Activated CD4-positive, alpha-beta T cell treated with anti-CD3 and anti-CD28 coated beads for 36 hours (primary cell): ENCODE results near the gene PCSK6. TPM values are rescaled to one million over a fixed set of nuclear protein-coding genes. Genes with fewer than 3 reads are reported as not detected.
"Not testable (repeated sequence)": the region's sequence is repeated elsewhere in the genome, so short reads cannot be mapped to it uniquely, and the experiment has no call there.

ENCODE experiments used
- ATAC-seq: fragments of 200-7000 bp; cut with Tn5 transposase; one replicate; pipeline ENCODE4 v1.10.0; 2021; ENCODE audit warnings: mild to moderate bottlenecking, moderate library complexity
- CTCF ChIA-PET: fragments of 350-600 bp; sonication (Branson Sonifier 250); formaldehyde crosslinking; loops from one replicate; lab custom pipeline; 2021; ENCODE audit warnings: antibody characterized with exemption; lab: Charles Lee
- POLR2A ChIA-PET: fragments of 350-600 bp; sonication (Branson Sonifier 250); formaldehyde crosslinking; loops from one replicate; lab custom pipeline; 2021; ENCODE audit warnings: antibody characterized with exemption, inconsistent platforms; lab: Charles Lee
- DNase-seq: peaks from one replicate; pipeline ENCODE4 v3.0.0-alpha.2; 2020
- H3K27ac Mint-ChIP-seq: one replicate; pipeline ENCODE4 v1.8.0; 2021; ENCODE audit warnings: mixed read lengths
- H3K27me3 Mint-ChIP-seq: one replicate; pipeline ENCODE4 v1.8.0; 2021; ENCODE audit warnings: mixed read lengths
- H3K36me3 Mint-ChIP-seq: one replicate; pipeline ENCODE4 v1.8.0; 2021; ENCODE audit warnings: low read depth, mixed read lengths
- H3K4me1 Mint-ChIP-seq: one replicate; pipeline ENCODE4 v1.8.0; 2021; ENCODE audit warnings: mixed read lengths
- H3K4me3 Mint-ChIP-seq: one replicate; pipeline ENCODE4 v1.8.0; 2021; ENCODE audit warnings: mild to moderate bottlenecking, moderate library complexity, mixed read lengths
- H3K9me3 Mint-ChIP-seq: one replicate; pipeline ENCODE4 v1.8.0; 2021; ENCODE audit warnings: low read depth, mixed read lengths
- intact Hi-C, 2 experiments: fragments of 100-400 bp; cut with DNase I in 1 of 2; cut with micrococcal nuclease in 1 of 2; formaldehyde crosslinking; loops; one replicate each; pipeline versions ENCODE4 v1.14.2 to v1.15.1; 2022 to 2024; cut with DNase I, micrococcal nuclease
- total RNA-seq, 2 experiments: library from RNA; stranded (reverse); gene quantifications; one replicate each; pipeline ENCODE4 v1.2.3, GENCODE V29; 2021

Gene PCSK6
- total RNA-seq, 2 experiments from 2014 or later: 0.75 to 0.95 TPM

GRCh38 chr15:101295607-101296161, 193.8 kb downstream of the PCSK6 start:
- Mint-ChIP-seq H3K4me3 (peak overlapping the region; percentile 79), H3K9me3 (no peaks in the 10 kb centered on the region), H3K4me1 (peaks cover 28% of the 10 kb centered on the region), H3K27ac (peak overlapping the region; percentile 84), H3K36me3 (peaks cover 29% of the 10 kb centered on the region), H3K27me3 (no peaks in the 10 kb centered on the region)
- ChIA-PET CTCF (interaction anchor here (0.6 to 7.6 kb wide), 6 partner anchors 45 to 692 kb away, joined by 3 to 46 read pairs (median 4); partner anchors contain the start of gene TM2D3), POLR2A (interaction anchor here (0.9 to 1.0 kb wide), 2 partner anchors 10 to 17 kb away, joined by 3 to 4 read pairs; no protein-coding TSS in a partner anchor)
- intact Hi-C loops: loop anchor here (1.0 to 10.0 kb wide), 10 partner anchors 18 to 951 kb away; partner anchors contain the start of genes TARS3 (in 2 of the 2), ADAMTS17 (in 1 of the 2), ASB7 (in 1 of the 2) and CHSY1 (in 1 of the 2)
- no peak for DNase-seq
- no peak for ATAC-seq

- POLR2A ChIA-PET: interaction anchor here (0.6 to 1.1 kb wide), 9 partner anchors 9 to 430 kb away, joined by 3 to 6 read pairs (median 4); partner anchors contain the start of gene TM2D3
- ATAC-seq (peak; percentile 84), DNase-seq (peak; percentile 99)
- CTCF ChIA-PET: interaction anchor here (0.7 to 7.6 kb wide), 13 partner anchors 9 to 362 kb away, joined by 3 to 46 read pairs (median 4); no protein-coding TSS in a partner anchor
- Mint-ChIP-seq H3K4me1 (peaks cover 33% of the 10 kb centered on the region), H3K4me3 (peak within 1 kb of the TSS; percentile 79), H3K27ac (peak within 1 kb of the TSS; percentile 94), H3K27me3 (no peaks in the 10 kb centered on the region), H3K9me3 (no peaks in the 10 kb centered on the region), H3K36me3 (peaks cover 35% of the 10 kb centered on the region)
- intact Hi-C loops: loop anchor here (1.0 to 10.0 kb wide), 10 partner anchors 18 to 950 kb away; partner anchors contain the start of genes SELENOS (in 2 of the 2), TARS3 (in 2 of the 2), TM2D3 (in 2 of the 2) and ADAMTS17 (in 1 of the 2)
Measured at GRCh38 chr15:101294731-101295606, 194.5 kb downstream of the PCSK6 start, which contains the start of gene SNRPA1. Gene SNRPA1, minus strand, starts transcription at chr15:101295248. Its CDS starts 70 bp downstream, at chr15:101295178.

GRCh38 chr15:101293122-101293521, 196.4 kb downstream of the PCSK6 start:
- Mint-ChIP-seq H3K27me3 (no peaks in the 10 kb centered on the region), H3K36me3 (peaks cover 49% of the 10 kb centered on the region), H3K4me1 (peaks cover 44% of the 10 kb centered on the region), H3K27ac (peak overlapping the region; percentile 94), H3K9me3 (no peaks in the 10 kb centered on the region), H3K4me3 (peak overlapping the region; percentile 79)
- no peak for DNase-seq
- CTCF ChIA-PET: interaction anchor here (1.2 to 7.6 kb wide), 7 partner anchors 11 to 357 kb away, joined by 3 to 46 read pairs (median 6); no protein-coding TSS in a partner anchor
- POLR2A ChIA-PET: interaction anchor here (0.6 kb wide), 1 partner anchor 131 kb away, joined by 4 read pairs; no protein-coding TSS in a partner anchor
- intact Hi-C loops: loop anchor here (10.0 kb wide), 2 partner anchors 432 to 948 kb away; partner anchors contain the start of genes ADAMTS17 (in 1 of the 2) and TARS3 (in 1 of the 2)
- no peak for ATAC-seq

DNA sequence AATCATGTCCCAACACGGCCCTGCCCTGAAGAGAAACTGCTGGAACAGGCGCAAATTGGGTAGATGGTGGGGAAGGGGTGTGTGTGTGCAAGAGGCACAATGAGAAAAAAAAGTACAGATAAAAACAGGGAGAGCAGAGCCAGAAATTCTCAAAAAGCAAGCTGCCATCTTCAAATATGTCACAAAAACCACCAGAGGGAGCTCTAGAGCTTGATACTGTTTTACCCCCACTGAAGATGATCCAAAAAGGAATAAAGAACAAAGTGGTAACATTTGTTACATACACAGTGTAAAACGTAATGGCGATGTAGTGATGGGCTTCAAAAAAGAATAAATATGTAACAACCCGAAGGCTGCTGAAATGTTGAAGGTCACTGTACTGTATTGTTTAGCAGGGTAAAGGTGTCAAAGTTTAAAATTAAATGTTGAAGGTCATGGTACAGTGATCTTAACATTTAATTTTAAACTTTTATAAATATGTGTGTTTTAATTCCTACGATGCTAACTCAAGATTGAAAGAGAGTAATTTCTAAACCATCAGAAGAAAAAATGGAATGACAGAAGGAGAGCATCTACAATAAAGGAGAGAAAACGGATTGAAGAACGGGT, 200.5 kb downstream of the PCSK6 start:
- ChIA-PET CTCF (interaction anchor here (0.6 to 2.7 kb wide), 13 partner anchors 9 to 464 kb away, joined by 3 to 31 read pairs (median 4); no protein-coding TSS in a partner anchor), POLR2A (interaction anchor here (0.6 to 0.9 kb wide), 2 partner anchors 11 to 103 kb away, joined by 3 to 5 read pairs; no protein-coding TSS in a partner anchor)
- Mint-ChIP-seq H3K27me3 (no peaks in the 10 kb centered on the region), H3K27ac (peak overlapping the region; percentile 43), H3K4me1 (peaks cover 51% of the 10 kb centered on the region), H3K9me3 (no peaks in the 10 kb centered on the region), H3K4me3 (no peak overlapping the region), H3K36me3 (peaks cover 81% of the 10 kb centered on the region)
- intact Hi-C loops: no loop called here
- ATAC-seq (no peak), DNase-seq (no peak)

- not testable (repeated sequence) for ATAC-seq, H3K27ac Mint-ChIP-seq, H3K27me3 Mint-ChIP-seq, H3K9me3 Mint-ChIP-seq, H3K4me3 Mint-ChIP-seq, DNase-seq
- ChIA-PET CTCF (interaction anchor here (2.2 to 2.7 kb wide), 2 partner anchors 9 to 11 kb away, joined by 9 to 31 read pairs; no protein-coding TSS in a partner anchor), POLR2A (interaction anchor here (0.7 kb wide), 1 partner anchor 223 kb away, joined by 5 read pairs; no protein-coding TSS in a partner anchor)
- Mint-ChIP-seq H3K36me3 (peaks cover 78% of the 10 kb centered on the region), H3K4me1 (peaks cover 42% of the 10 kb centered on the region)
- intact Hi-C loops: loop anchor here in 1 of 2 experiments (1.0 kb wide), 1 partner anchor 9 kb away; no protein-coding TSS in a partner anchor
Measured at GRCh38 chr15:101287342-101287741, 202.2 kb downstream of the PCSK6 start.

DNA sequence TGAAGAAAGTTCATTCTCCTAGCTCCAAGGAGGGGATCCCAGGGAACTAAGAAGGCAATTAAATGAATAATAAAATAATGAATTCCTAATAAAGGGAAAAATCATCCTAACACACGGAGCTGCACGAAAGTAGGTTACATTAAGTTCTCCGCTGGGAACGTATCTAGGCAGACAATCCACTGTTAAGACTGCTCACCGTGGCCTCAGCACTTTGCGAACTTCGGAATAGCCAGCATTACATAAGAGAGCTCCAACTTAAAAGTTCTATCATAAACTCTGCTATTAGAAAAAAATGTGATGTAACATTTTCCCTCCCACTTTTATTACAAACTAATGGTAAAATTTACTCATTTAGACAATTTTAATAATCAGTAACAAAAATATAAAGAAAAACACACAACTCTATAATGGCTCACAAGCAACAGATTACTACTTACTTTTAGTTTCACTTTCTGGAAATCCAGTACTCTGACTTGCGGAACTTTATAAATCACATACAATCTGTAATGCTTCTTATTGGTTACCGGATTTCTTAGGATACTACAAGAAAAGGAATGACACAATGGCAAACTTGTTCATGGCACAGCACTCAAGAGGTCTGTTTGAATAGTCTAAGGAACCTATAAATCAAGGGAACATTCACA, 202.9 kb downstream of the PCSK6 start:
- no peak for ATAC-seq
- CTCF ChIA-PET: interaction anchor here (0.5 to 1.7 kb wide), 7 partner anchors 8 to 356 kb away, joined by 3 to 9 read pairs (median 4); partner anchors contain the start of gene SNRPA1

DNA sequence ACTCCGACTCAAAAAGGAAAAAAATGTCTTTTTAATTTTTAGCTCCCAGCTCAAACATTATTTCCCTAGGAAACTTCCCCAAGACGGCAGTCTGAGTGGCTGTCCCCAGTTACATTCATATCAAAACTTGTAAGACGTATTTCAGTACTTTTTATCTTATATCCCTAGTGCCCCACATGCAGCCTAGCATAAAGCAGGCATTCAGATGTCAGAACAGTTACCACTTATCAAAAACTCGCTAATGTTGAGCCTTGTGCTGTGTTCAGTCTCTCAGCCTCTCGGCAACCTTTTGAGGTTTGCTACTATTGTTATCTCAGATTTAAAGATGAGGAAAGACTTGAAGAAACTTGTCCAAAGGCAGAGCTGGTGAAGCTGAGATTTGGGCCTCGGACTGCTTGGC, 205.6 kb downstream of the PCSK6 start:
- peaks cover 77% of the 10 kb centered on the region for H3K36me3 Mint-ChIP-seq
- peak overlapping the region; percentile 33 for H3K27ac Mint-ChIP-seq
- no peaks in the 10 kb centered on the region for H3K9me3 Mint-ChIP-seq
- CTCF ChIA-PET: interaction anchor here (0.6 to 0.7 kb wide), 2 partner anchors 81 to 88 kb away, joined by 3 read pairs; no protein-coding TSS in a partner anchor
- ATAC-seq (no peak), DNase-seq (no peak)
- no peaks in the 10 kb centered on the region for H3K27me3 Mint-ChIP-seq
- intact Hi-C loops: no loop called here
- H3K4me3 Mint-ChIP-seq: no peak overlapping the region
- POLR2A ChIA-PET: no interaction called here
- H3K4me1 Mint-ChIP-seq: peaks cover 22% of the 10 kb centered on the region

More for the DNA sequence above, 202.9 kb downstream of the PCSK6 start:
- peaks cover 78% of the 10 kb centered on the region for H3K36me3 Mint-ChIP-seq
- H3K27ac Mint-ChIP-seq: peak overlapping the region; percentile 55
- no peaks in the 10 kb centered on the region for H3K9me3 Mint-ChIP-seq
- no peak overlapping the region for H3K4me3 Mint-ChIP-seq
- H3K4me1 Mint-ChIP-seq: peaks cover 34% of the 10 kb centered on the region
- no peaks in the 10 kb centered on the region for H3K27me3 Mint-ChIP-seq
- no peak for DNase-seq
- intact Hi-C loops: loop anchor here in 1 of 2 experiments (1.0 kb wide), 1 partner anchor 8 kb away; no protein-coding TSS in a partner anchor
- POLR2A ChIA-PET: interaction anchor here (0.7 to 1.2 kb wide), 2 partner anchors 9 to 691 kb away, joined by 3 to 4 read pairs; partner anchors contain the start of gene SNRPA1

DNA sequence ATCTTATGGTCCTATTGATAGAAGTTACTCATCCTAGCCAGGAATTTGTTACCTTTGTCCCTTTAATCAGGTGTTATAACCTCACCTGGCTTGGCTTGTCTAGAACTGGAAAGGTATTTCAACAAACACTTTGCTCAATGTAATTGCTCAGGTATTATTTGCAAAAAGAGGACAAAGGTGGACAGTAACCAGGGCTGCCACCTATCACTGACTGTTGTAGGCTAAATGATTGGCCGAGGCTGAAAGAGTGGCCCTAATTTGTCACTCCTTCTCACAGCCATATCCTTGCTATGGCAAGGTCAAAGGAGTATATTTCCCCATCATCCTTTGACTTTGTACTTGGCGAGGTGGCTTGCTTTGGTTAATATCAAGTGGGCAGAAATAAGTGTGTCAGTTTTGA, 209.5 kb downstream of the PCSK6 start:
- H3K36me3 Mint-ChIP-seq: peaks cover 48% of the 10 kb centered on the region
- intact Hi-C loops: no loop called here
- DNase-seq: no peak
- H3K9me3 Mint-ChIP-seq: no peaks in the 10 kb centered on the region
- ATAC-seq: no peak
- no peak overlapping the region for H3K27ac Mint-ChIP-seq
- CTCF ChIA-PET: interaction anchor here (0.6 to 2.7 kb wide), 4 partner anchors 9 to 264 kb away, joined by 3 to 31 read pairs (median 6); partner anchors contain the start of gene SNRPA1
- H3K4me3 Mint-ChIP-seq: no peak overlapping the region
- peaks cover 23% of the 10 kb centered on the region for H3K4me1 Mint-ChIP-seq
- POLR2A ChIA-PET: interaction anchor here (0.9 kb wide), 1 partner anchor 15 kb away, joined by 5 read pairs; the partner anchor contains the start of gene SNRPA1
- H3K27me3 Mint-ChIP-seq: no peaks in the 10 kb centered on the region

GRCh38 chr15:101277943-101278564, 211.5 kb downstream of the PCSK6 start:
- Mint-ChIP-seq H3K4me1 (peaks cover 24% of the 10 kb centered on the region), H3K27ac (no peak overlapping the region), H3K36me3 (peaks cover 56% of the 10 kb centered on the region), H3K9me3 (no peaks in the 10 kb centered on the region), H3K4me3 (peak overlapping the region; percentile 89), H3K27me3 (no peaks in the 10 kb centered on the region)
- no peak for DNase-seq
- intact Hi-C loops: loop anchor here (1.0 to 2.0 kb wide), 8 partner anchors 9 to 676 kb away; partner anchors contain the start of genes CHSY1 (in 2 of the 2), ASB7 (in 1 of the 2), LINS1 (in 1 of the 2) and SNRPA1 (in 1 of the 2)
- CTCF ChIA-PET: interaction anchor here (1.1 to 2.7 kb wide), 3 partner anchors 11 to 20 kb away, joined by 3 to 31 read pairs (median 8); partner anchors contain the start of gene SNRPA1
- ATAC-seq: no peak
- POLR2A ChIA-PET: interaction anchor here (0.7 to 1.0 kb wide), 3 partner anchors 11 to 17 kb away, joined by 3 to 4 read pairs (median 3); partner anchors contain the start of gene SNRPA1
